Activated CD8-positive, alpha-beta T cell treated with anti-CD3 and anti-CD28 coated beads for 36 hours (primary cell): ENCODE measurements around the gene SLC16A7. TPM values are rescaled to one million over a fixed set of nuclear protein-coding genes. Genes with fewer than 3 reads are reported as not detected.

Experiments
- ATAC-seq: fragments of 200-7000 bp; cut with Tn5 transposase; one replicate; pipeline ENCODE4 v1.10.0; 2021; ENCODE audit warnings: mild to moderate bottlenecking, moderate library complexity
- CTCF ChIA-PET: fragments of 350-600 bp; sonication (Branson Sonifier 250); formaldehyde crosslinking; loops from one replicate; lab custom pipeline; 2021; ENCODE audit warnings: antibody characterized with exemption; lab: Charles Lee
- POLR2A ChIA-PET: fragments of 350-600 bp; sonication (Branson Sonifier 250); formaldehyde crosslinking; loops from one replicate; lab custom pipeline; 2021; ENCODE audit warnings: antibody characterized with exemption; lab: Charles Lee
- DNase-seq: peaks from one replicate; pipeline ENCODE4 v3.0.0-alpha.2; 2020
- H3K27ac Mint-ChIP-seq: one replicate; pipeline ENCODE4 v1.8.0; 2021; ENCODE audit warnings: mild to moderate bottlenecking, mixed read lengths
- H3K27me3 Mint-ChIP-seq: one replicate; pipeline ENCODE4 v1.8.0; 2021; ENCODE audit warnings: mixed read lengths
- H3K36me3 Mint-ChIP-seq: one replicate; pipeline ENCODE4 v1.8.0; 2021; ENCODE audit warnings: low read depth, mixed read lengths
- H3K4me1 Mint-ChIP-seq: one replicate; pipeline ENCODE4 v1.8.0; 2021; ENCODE audit warnings: low read depth, mixed read lengths
- H3K4me3 Mint-ChIP-seq: one replicate; pipeline ENCODE4 v1.8.0; 2021; ENCODE audit warnings: mild to moderate bottlenecking, moderate library complexity, mixed read lengths
- H3K9me3 Mint-ChIP-seq: one replicate; pipeline ENCODE4 v1.8.0; 2021; ENCODE audit warnings: mixed read lengths
- CTCF ChIP-seq: fragments of 200-600 bp; IDR thresholded peaks from one replicate; pipeline ENCODE4 v1.8.0; 2022; ENCODE audit warnings: antibody characterized with exemption, mild to moderate bottlenecking
- intact Hi-C: fragments of 100-400 bp; cut with micrococcal nuclease; formaldehyde crosslinking; loops from one replicate; pipeline ENCODE4 v1.10.0; 2022
- total RNA-seq, 2 experiments: library from RNA; stranded (reverse); gene quantifications; one replicate each; pipeline ENCODE4 v1.2.3, GENCODE V29; 2021

The SLC16A7 gene
- total RNA-seq, 2 experiments from 2014 or later: 21.0 to 21.4 TPM

- intact Hi-C loops: no loop called here
- no peaks in the 10 kb centered on the region for H3K9me3 Mint-ChIP-seq
- peaks cover 37% of the 10 kb centered on the region for H3K4me1 Mint-ChIP-seq
- H3K4me3 Mint-ChIP-seq: no peak overlapping the region
- peaks cover 13% of the 10 kb centered on the region for H3K36me3 Mint-ChIP-seq
- CTCF ChIA-PET: no interaction called here
- DNase-seq (no peak), ATAC-seq (no peak)
- no peak for TF ChIP-seq CTCF
- H3K27ac Mint-ChIP-seq: no peak overlapping the region
- no peaks in the 10 kb centered on the region for H3K27me3 Mint-ChIP-seq
- POLR2A ChIA-PET: interaction anchor here (1.1 to 1.2 kb wide), 2 partner anchors 57 to 61 kb away, joined by 3 read pairs; partner anchors contain the start of gene SLC16A7
Observed at GRCh38 chr12:59657266-59657665, 61.4 kb downstream of the SLC16A7 start.

- Mint-ChIP-seq H3K36me3 (peaks cover 13% of the 10 kb centered on the region), H3K4me3 (no peak overlapping the region), H3K27ac (no peak overlapping the region), H3K27me3 (no peaks in the 10 kb centered on the region), H3K9me3 (no peaks in the 10 kb centered on the region), H3K4me1 (peaks cover 39% of the 10 kb centered on the region)
- no peak for ATAC-seq
- CTCF ChIA-PET: no interaction called here
- POLR2A ChIA-PET: no interaction called here
- TF ChIP-seq CTCF: no peak
- intact Hi-C loops: no loop called here
- no peak for DNase-seq
Observed at GRCh38 chr12:59657711-59658110, 61.9 kb downstream of the SLC16A7 start.

GRCh38 chr12:59660148-59660547, 64.3 kb downstream of the SLC16A7 start:
- Mint-ChIP-seq H3K36me3 (peaks cover 13% of the 10 kb centered on the region), H3K4me3 (no peak overlapping the region), H3K4me1 (peaks cover 42% of the 10 kb centered on the region), H3K27ac (no peak overlapping the region), H3K9me3 (no peaks in the 10 kb centered on the region), H3K27me3 (no peaks in the 10 kb centered on the region)
- ChIA-PET POLR2A (no interaction called here), CTCF (interaction anchor here (1.8 kb wide), 1 partner anchor 9 kb away, joined by 4 read pairs; no protein-coding TSS in a partner anchor)
- DNase-seq (no peak), ATAC-seq (no peak)
- no peak for TF ChIP-seq CTCF
- intact Hi-C loops: no loop called here

- Mint-ChIP-seq H3K36me3 (peaks cover 14% of the 10 kb centered on the region), H3K4me3 (no peak overlapping the region), H3K4me1 (peaks cover 41% of the 10 kb centered on the region), H3K9me3 (peaks cover 4% of the 10 kb centered on the region), H3K27ac (no peak overlapping the region), H3K27me3 (no peaks in the 10 kb centered on the region)
- CTCF ChIA-PET: interaction anchor here (0.6 kb wide), 1 partner anchor 8 kb away, joined by 3 read pairs; no protein-coding TSS in a partner anchor
- intact Hi-C loops: no loop called here
- TF ChIP-seq CTCF: no peak
- no peak for DNase-seq
- POLR2A ChIA-PET: interaction anchor here (1.0 kb wide), 1 partner anchor 132 kb away, joined by 3 read pairs; no protein-coding TSS in a partner anchor
- no peak for ATAC-seq
Observed at GRCh38 chr12:59660921-59661597, 65.2 kb downstream of the SLC16A7 start.

- Mint-ChIP-seq H3K27ac (no peak overlapping the region), H3K36me3 (peaks cover 34% of the 10 kb centered on the region), H3K4me1 (peaks cover 42% of the 10 kb centered on the region), H3K27me3 (no peaks in the 10 kb centered on the region), H3K4me3 (no peak overlapping the region), H3K9me3 (peaks cover 26% of the 10 kb centered on the region)
- DNase-seq (no peak), ATAC-seq (no peak)
- TF ChIP-seq CTCF: no peak
- ChIA-PET POLR2A (no interaction called here), CTCF (interaction anchor here (1.1 kb wide), 1 partner anchor 10 kb away, joined by 3 read pairs; no protein-coding TSS in a partner anchor)
- intact Hi-C loops: no loop called here
Observed at GRCh38 chr12:59664495-59664894, 68.7 kb downstream of the SLC16A7 start.
